Measurements from ENCODE around the gene RGPD6.
"Not testable (repeated sequence)": the region's sequence is repeated elsewhere in the genome, so short reads cannot be mapped to it uniquely, and the experiment has no call there.

RGPD6 gene

DNA sequence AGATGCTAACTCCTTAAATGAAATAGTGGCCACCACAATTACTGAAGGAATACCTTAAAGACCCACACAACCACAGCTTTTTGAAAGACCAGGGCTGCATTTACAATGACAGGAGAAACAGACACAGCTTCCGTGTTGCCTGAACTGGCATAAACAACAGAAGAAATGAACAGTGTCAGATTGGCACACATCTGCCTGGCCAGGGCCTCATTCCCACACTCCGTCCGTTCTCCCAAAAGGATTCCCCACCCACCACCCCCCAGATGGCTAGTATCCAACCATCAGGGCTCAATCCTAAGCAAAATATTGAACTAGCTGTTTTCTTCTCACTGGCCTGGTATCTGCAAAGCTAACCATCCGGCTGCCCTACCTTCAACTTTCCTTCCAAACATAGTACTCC is 96.9 kb downstream of the RGPD6 start:
- not testable (repeated sequence) for DNase-seq

DNA sequence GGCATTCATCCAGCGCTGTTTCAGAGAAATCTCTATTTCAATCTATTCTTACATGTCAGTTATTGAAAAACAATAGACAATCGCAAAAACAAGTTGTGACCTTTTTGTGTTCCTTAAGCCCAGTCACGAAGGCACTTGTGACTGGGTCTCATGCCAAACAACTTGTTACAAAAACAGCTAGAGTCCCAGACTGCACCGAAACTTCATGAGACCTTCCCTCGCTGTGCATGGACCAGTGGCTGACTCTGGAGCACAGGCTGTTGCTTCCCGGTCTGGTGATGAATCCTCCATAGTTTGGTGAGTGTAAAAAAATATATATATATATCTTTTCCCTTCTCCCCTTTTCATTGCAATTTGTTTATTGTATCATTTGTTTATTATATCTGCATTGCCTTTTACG is 99.7 kb downstream of the RGPD6 start:
- not testable (repeated sequence) for DNase-seq

DNA sequence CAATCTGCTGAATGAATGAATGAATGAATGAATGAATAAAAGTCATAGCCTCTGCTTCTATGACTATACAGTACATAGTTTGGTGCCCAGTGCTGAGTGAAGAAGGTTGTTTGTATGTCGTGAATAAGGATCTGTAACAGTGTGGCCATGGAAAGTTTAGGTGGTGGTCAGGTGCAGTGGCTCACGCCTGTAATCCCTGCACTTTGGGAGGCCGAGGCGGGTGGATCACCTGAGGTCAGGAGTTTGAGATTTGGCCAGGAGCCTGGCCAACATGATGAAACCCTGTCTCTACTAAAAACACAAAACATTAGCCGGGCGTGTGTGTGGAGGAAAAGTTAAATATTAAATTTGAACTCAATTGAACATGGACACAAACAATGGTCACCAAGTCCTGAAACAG is 100.1 kb downstream of the RGPD6 start:
- DNase-seq, result not testable (repeated sequence)

DNA sequence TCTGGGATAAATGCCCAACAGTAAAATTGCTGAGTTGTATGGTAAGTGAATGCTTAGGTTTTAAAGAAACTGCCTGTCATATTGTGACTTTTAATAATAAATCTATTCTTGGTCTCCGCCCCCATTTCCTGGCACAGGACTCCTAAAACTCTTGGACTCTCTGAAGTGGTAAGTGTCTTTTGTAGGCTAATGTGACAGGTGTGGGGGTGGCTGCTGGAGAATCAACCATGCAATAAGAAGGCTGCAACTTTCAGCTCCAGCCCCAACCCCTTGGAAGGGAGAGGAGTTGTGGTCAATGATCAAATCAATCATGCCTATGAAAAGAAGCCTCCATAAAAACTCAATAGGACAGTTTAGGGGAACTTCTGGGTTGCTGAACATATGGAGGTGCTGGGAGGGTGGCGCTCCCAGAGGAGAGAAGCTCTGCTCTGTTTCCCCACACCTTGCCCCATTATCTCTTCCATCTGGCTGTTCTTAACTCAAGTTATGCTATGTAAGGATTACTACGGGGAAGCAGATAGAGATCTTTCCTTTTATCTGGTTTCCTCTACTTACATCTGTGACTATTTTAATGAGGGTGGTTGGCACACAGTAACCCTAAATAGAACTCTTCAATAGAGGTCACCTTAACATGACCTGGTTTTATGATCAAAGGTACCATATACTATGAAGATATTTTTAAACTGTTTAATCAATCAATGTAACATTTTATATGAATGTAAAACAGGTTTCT is 101.2 kb downstream of the RGPD6 start:
- not testable (repeated sequence) for DNase-seq

DNA sequence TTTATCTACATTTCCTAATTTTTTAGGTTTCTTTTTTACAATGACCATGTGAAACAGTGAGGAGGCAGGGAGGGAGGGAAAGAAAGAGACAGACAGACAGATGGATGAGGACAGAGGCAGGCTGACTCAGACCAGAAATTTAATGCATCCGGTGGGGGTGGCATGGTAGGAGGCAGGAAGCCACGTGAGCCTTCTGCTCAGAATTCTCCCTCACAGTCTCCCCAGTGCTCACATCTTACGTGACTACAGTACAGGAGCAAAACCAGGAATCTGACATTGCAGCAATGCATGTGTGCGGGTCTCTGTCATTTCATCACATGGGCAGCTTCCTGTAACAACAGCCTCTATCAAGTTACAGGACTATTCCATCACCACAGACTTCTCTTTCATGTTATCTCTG is 102.1 kb downstream of the RGPD6 start:
- not testable (repeated sequence) for DNase-seq

DNA sequence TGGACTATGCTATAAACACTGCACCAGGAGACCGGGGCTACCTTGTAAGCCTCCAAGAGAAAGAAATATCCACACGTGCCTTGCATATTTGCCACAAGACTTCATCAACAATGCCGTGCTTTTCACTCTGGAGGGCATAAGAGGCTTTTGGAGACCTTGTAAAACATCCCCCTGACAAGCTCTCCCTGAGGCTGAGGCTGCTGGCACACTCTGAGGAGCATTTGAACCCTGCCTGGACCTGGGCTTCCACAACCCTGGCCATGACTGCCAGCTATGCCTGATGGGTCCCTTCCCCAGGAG is 104.0 kb downstream of the RGPD6 start:
- not testable (repeated sequence) for DNase-seq

DNA sequence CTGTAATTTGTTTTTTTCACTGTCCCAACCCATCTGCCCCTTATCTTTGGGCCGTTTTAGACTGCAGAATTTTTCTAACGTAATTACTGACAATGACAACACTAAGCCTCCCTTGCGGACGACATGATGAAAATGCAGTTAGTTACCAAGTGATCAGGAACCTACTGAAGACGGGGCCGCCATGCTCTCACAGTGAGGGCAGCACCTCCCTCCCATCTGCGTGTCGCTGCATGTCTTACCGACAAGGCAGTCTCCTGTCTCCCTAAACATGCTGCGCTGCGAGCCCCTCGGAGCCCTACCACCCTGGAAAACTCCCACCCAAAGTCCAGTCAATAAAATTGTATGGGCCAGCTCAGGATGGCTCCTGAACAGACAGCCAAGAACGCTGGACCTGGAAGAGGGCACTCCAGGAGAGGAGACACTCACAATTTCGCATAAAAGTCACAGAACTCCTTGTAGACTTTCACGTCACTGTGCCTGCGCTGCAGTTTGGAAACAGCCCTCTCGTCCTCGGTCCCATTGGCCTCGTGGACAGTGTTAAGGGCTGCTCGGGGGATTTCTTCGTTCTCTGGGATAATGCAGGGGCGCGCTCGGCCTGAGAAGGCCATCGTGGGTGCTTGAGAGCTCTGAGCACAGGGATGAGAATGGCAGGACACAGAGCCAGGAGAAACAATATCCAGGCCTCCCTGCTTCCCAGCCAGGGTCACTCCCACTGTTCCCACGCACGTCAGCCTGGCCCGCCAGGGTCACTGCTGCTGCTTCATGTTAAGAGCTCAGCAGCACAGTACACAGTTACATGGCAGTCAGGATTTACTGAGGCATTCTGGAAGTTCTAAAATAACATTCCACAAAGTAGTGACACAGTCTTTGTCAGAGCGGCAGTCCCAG is 104.6 kb downstream of the RGPD6 start, which contains the start of gene LIMS4:
LIMS4 (minus strand) TSS at position 646 of the 888 bp plus-strand sequence; CDS start at position 608, 38 bp downstream.
- DNase-seq, result not testable (repeated sequence)

DNA sequence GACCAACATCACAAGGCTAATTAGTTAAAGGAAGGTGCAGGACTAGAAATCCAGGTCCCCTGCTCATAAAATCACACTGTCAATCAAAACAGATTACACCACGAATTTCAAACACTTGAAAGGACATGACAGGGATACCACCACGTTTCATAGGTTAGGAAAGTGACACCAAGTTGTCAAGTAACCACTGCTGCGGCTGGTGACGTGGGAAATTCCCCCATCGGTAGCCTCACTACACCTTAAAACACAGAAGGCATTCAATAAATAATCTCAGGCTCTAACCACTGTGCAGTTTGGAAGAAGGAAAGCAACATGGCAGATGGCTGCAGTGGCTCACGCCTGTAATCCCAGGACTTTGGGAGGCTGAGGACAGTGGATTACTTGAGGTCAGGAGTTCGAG is 108.1 kb downstream of the RGPD6 start:
- not testable (repeated sequence) for DNase-seq

DNA sequence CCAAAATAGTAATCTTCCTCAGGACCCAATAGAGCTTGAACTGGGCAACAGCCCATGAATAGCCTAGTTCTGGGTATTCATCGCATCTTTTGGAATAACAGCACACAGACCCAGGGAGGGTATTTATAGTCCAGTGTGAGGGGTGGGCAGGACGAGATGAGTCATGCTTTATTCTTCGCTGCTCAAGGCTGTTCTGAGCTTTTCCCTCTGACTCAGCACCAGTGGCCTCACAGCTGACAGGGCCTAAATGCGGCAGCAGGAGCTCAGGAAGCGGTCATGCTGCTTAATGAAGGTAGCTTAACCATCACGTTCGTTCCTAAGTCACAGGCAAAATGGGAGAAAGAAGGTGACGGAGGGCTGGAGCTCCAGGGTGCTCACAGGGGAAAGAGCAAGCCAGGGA is 111.7 kb downstream of the RGPD6 start:
- DNase-seq, result not testable (repeated sequence)
